ENCODE data around the gene FOXN3.

GRCh38 chr14:89165189-89166181, 251.5 kb downstream of the FOXN3 start:
- TF ChIP-seq ZNF274 (IDR thresholded peaks at IDR 0.05; ENCODE audit: low read depth, low read length) (no peak), YY1 (IDR thresholded peaks at IDR 0.05; ENCODE audit: insufficient read depth, insufficient read length) (no peak), SUZ12 (IDR thresholded peaks at IDR 0.05; ENCODE audit: extremely low read depth, insufficient read depth, insufficient read length) (no peak)

Measured in NT2/D1 (cell line).